Esophagus squamous epithelium (tissue), 5 donors: ENCODE data around the gene UBE2Z. TPM values are rescaled to one million over a fixed set of nuclear protein-coding genes. Genes with fewer than 3 reads are reported as not detected.

Experiments used
- DNase-seq: peaks from one replicate; lab custom pipeline; 2025; lab: John Stamatoyannopoulos, UW
- H3K27ac ChIP-seq, 4 donors: fragments of 200-600 bp; sonication (generic); one replicate each; pipeline ENCODE4 v1.5.1; 2016 to 2019; ENCODE audit warnings: mild to moderate bottlenecking in 1 of 4
- H3K27me3 ChIP-seq, 4 donors: fragments of 200-600 bp; sonication (generic); 1 replicate in 3 of 4; 2 replicates in 1 of 4; pipeline versions ENCODE4 v1.5.1 to v1.6.0; 2017 to 2021; ENCODE audit warnings: antibody characterized with exemption in 1 of 4
- H3K36me3 ChIP-seq, 3 donors: fragments of 200-600 bp; sonication (generic); one replicate each; pipeline ENCODE4 v1.5.1; 2016 to 2019
- H3K4me1 ChIP-seq, 3 donors: fragments of 200-600 bp; sonication (generic); one replicate each; pipeline ENCODE4 v1.5.1; 2017 to 2019
- H3K4me3 ChIP-seq, 4 donors: fragments of 200-600 bp; sonication (generic); 1 replicate in 3 of 4; 2 replicates in 1 of 4; pipeline ENCODE4 v1.5.1; 2016 to 2019; ENCODE audit warnings: mild to moderate bottlenecking in 2 of 4, moderate library complexity in 1 of 4
- H3K9me3 ChIP-seq, 3 donors: fragments of 200-600 bp; sonication (generic); one replicate each; pipeline ENCODE4 v1.5.1; 2016 to 2019
- POLR2A ChIP-seq, 4 donors: fragments of 450-650 bp; IDR thresholded peaks; one replicate each; pipeline ENCODE4 v1.6.1; 2017; ENCODE audit warnings: antibody characterized with exemption in 4 of 4, mild to moderate bottlenecking in 4 of 4, moderate library complexity in 3 of 4
- WGBS, 2 donors: methylation state at CpG; one replicate each; pipeline ENCODE4 v1.1.5; 2018; 5-methylcytosine and 5-hydroxymethylcytosine counted together
- intact Hi-C: fragments of 100-400 bp; cut with DNase I; formaldehyde crosslinking; loops from one replicate; pipeline ENCODE4 v1.15.0; 2022
- total RNA-seq, 4 donors: library from RNA; depleted of rRNA; stranded (reverse); fragments of >200 nt; gene quantifications; one replicate each; pipeline ENCODE4 v1.1.0, GENCODE V29; 2016
- TF ChIP-seq, protein P1 (sequence below), 6 experiments: fragments of 450-650 bp in 4 of 6; fragments of 200-600 bp in 2 of 6; sonication (generic) in 2 of 6; IDR thresholded peaks; one replicate each; pipeline ENCODE4 v1.5.1; 2016 to 2019; ENCODE audit warnings: antibody characterized with exemption in 6 of 6, mild to moderate bottlenecking in 4 of 6, moderate library complexity in 4 of 6
- donor health status: DM: yes; HTN: yes; CAD: no.

UBE2Z gene
- 10 to 100 TPM; 45.3 to 57.6 (median 53.3) TPM for total RNA-seq

GRCh38 chr17:48908047-48908843 is at the start of gene UBE2Z:
Gene UBE2Z (plus strand): TSS chr17:48908407. CDS start chr17:48908504, 97 bp downstream.
- Histone ChIP-seq H3K4me1 (peaks cover 18 to 52% (median 31%) of the 10 kb centered on the region in 3 donors), H3K27me3 (no peaks in the 10 kb centered on the region), H3K9me3 (no peaks in the 10 kb centered on the region), H3K4me3 (peak within 1 kb of the TSS; percentile 93 to 98 (median 97)), H3K27ac (peak within 1 kb of the TSS; percentile 91 to 97 (median 96)), H3K36me3 (peaks cover 0 to 28% (median 0%) of the 10 kb centered on the region in 3 donors)
- intact Hi-C loops = no loop called here
- 2 to 3% methylated on average over 5 to 7 of the region's 81 CpGs for WGBS, 2 donors
- DNase-seq = peak; percentile 70
- TF ChIP-seq, protein P1, sequence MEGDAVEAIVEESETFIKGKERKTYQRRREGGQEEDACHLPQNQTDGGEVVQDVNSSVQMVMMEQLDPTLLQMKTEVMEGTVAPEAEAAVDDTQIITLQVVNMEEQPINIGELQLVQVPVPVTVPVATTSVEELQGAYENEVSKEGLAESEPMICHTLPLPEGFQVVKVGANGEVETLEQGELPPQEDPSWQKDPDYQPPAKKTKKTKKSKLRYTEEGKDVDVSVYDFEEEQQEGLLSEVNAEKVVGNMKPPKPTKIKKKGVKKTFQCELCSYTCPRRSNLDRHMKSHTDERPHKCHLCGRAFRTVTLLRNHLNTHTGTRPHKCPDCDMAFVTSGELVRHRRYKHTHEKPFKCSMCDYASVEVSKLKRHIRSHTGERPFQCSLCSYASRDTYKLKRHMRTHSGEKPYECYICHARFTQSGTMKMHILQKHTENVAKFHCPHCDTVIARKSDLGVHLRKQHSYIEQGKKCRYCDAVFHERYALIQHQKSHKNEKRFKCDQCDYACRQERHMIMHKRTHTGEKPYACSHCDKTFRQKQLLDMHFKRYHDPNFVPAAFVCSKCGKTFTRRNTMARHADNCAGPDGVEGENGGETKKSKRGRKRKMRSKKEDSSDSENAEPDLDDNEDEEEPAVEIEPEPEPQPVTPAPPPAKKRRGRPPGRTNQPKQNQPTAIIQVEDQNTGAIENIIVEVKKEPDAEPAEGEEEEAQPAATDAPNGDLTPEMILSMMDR (IDR thresholded peaks at IDR 0.05) = peak in 1 of 6 experiments; percentile 8
- TF ChIP-seq POLR2A (IDR thresholded peaks at IDR 0.05) = peak in 3 of 4 donors; percentile 60 to 89 (median 87)

DNA sequence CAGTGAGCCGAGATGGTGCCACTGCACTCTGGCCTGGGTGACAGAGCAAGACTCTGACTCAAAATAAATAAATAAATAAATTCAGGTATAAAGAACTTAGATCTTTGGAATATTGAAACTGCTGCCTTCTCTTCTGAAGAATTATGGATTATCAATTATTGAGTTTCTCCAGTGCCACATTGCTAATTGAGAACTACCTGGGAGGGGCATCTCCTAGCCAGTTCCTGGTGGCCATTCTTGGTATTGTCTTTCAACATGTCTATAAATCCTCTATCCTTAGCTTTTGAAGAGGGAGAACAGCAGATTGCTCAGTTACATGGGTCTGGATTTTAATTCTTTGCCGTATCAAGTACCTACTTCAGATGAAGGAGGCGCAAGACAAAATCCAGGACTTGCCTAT is 48.2 kb upstream of the UBE2Z start:
- intact Hi-C loops = no loop called here

GRCh38 chr17:48860456-48860855 is 47.8 kb upstream of the UBE2Z start:
- no peaks in the 10 kb centered on the region for H3K4me1 ChIP-seq
- TF ChIP-seq POLR2A (IDR thresholded peaks at IDR 0.05) = no peak
- DNase-seq = no peak
- intact Hi-C loops = no loop called here
- peaks cover 31 to 100% (median 59%) of the 10 kb centered on the region in 3 donors for H3K36me3 ChIP-seq
- WGBS, 2 donors = 90 to 98% methylated on average over 4 of the region's 4 CpGs
- H3K4me3 ChIP-seq = no peak overlapping the region
- H3K27me3 ChIP-seq = no peaks in the 10 kb centered on the region
- H3K9me3 ChIP-seq = no peaks in the 10 kb centered on the region
- no peak overlapping the region for H3K27ac ChIP-seq

More for the DNA sequence above, 48.2 kb upstream of the UBE2Z start:
- no peak overlapping the region for H3K27ac ChIP-seq
- 93 to 97% methylated on average over 3 of the region's 3 CpGs for WGBS, 2 donors
- TF ChIP-seq, protein P1 (IDR thresholded peaks at IDR 0.05) = peak in 1 of 6 experiments; percentile 6
- TF ChIP-seq POLR2A (IDR thresholded peaks at IDR 0.05) = no peak
- no peaks in the 10 kb centered on the region for H3K9me3 ChIP-seq
- H3K4me1 ChIP-seq = no peaks in the 10 kb centered on the region
- DNase-seq = no peak
- no peak overlapping the region for H3K4me3 ChIP-seq
- H3K27me3 ChIP-seq = no peaks in the 10 kb centered on the region
- H3K36me3 ChIP-seq = peaks cover 35 to 100% (median 60%) of the 10 kb centered on the region in 3 donors

DNA sequence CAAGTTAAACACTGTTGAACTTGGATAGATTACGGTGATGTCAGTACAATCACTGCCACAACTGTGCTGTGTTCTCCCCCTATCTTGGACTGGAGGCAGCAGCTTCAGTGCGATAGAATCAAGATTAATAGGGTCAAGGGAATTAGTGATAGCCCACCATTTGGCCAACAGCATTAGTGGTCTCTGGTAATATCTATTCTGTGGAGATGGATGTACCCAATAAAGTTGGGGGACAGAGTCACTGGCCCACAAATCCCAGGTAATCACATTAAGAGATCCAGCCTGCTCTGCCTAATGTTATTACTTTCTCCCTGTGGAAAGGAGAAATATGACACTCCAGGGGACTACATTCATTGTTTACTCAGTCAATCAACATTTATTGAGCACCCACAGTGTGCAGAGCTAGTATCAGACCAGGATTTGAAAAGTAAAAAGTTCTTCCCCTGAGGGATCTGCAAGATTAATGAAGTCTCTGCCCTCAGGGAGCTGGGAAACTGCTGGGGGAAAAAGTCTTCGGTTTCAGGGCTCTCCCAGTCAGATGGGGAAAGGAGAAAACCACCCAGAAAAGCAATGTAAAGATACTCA is 39.2 kb upstream of the UBE2Z start:
- Histone ChIP-seq H3K36me3 (peaks cover 0 to 28% (median 13%) of the 10 kb centered on the region in 3 donors), H3K9me3 (no peaks in the 10 kb centered on the region), H3K27me3 (no peaks in the 10 kb centered on the region), H3K4me1 (peaks cover 0 to 26% (median 3%) of the 10 kb centered on the region in 3 donors), H3K4me3 (no peak overlapping the region), H3K27ac (no peak overlapping the region)
- no peak for TF ChIP-seq POLR2A (IDR thresholded peaks at IDR 0.05)
- TF ChIP-seq, protein P1 (IDR thresholded peaks at IDR 0.05) = no peak
- intact Hi-C loops = no loop called here
- WGBS, 2 donors = 63% methylated on average over 3 of the region's 3 CpGs
- no peak for DNase-seq

DNA sequence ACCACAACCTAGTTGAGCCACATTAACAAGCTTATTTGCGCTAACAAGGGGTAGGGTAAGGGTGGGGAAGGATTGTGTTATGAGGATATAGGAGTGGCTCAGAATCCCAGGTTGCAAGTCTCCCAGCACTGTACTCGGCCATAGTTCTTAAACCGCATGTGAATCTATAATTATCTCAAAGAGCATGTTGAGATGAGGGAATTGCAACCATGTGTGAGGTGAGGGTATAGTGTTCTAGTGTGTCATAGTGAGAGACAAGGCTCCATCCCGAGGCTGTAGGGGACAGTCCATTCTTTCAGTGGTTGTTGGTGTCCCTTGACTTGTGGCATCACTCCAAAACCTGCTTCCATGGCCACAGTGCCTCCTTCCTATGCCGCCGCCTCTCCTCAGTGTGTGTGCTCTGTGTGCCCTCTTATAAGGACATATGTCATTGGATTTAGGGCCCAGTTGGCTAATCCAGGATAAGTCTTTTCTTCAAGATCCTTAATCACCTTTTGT is 38.3 kb upstream of the UBE2Z start:
- 70 to 79% methylated on average over 6 of the region's 6 CpGs for WGBS, 2 donors
- Histone ChIP-seq H3K9me3 (no peaks in the 10 kb centered on the region), H3K27ac (no peak overlapping the region), H3K4me3 (no peak overlapping the region), H3K36me3 (peaks cover 0 to 19% (median 5%) of the 10 kb centered on the region in 3 donors), H3K4me1 (peaks cover 0 to 26% (median 3%) of the 10 kb centered on the region in 3 donors), H3K27me3 (no peaks in the 10 kb centered on the region)
- no peak for TF ChIP-seq POLR2A (IDR thresholded peaks at IDR 0.05)
- TF ChIP-seq, protein P1 (IDR thresholded peaks at IDR 0.05) = no peak
- no peak for DNase-seq
- intact Hi-C loops = no loop called here
